Ramos (cell line): Measurements from ENCODE around the gene KLF7.

Source experiments
- in situ Hi-C: fragments of 300-500 bp; cut with MboI; formaldehyde crosslinking; loops from one replicate; pipeline ENCODE4 v1.14.3; 2022; ENCODE audit warnings: low sequenced_read_pairs; ENCODE audit not compliant: unreplicated experiment

KLF7 gene

DNA sequence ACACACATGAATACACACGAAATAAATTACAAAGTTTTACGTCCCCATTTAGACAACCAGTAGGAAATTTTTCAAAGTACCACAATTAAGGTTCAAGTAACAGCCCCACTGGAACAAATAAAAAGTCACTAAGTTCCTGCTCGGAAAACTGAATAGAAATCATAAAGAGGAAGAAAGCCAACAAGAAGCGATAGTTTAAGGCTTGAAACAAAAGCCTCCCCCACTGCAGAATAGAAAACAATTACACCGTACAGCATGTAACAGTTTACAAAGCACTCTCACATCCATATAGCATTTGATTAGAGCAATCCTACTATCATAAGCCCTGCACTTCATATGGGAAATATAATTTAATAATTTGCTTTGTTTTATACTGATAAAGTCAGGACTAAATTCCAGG lies 15.5 kb downstream of the KLF7 start:
- in situ Hi-C loops = no loop called here

GRCh38 chr2:207149249-207150213 lies 16.2 kb downstream of the KLF7 start:
- in situ Hi-C loops = no loop called here

DNA sequence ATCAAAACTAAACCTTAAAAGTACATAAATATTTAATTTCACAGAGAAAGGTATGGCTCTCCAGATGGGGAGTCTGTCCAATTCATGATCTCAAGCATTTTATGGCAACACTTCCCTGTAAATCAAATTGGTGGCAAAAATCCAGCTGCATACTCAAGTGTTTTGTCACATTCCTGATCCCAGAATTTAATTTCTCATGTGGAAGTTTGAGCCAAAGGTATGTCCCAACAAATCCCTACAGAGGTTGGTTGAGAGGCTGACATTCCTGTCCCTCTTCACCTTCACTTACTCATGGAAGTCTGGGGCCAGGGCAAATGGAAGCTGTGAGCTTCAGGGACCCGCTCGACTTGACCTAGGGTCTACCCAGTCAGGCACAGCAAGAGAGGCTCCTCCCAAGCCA lies 17.7 kb downstream of the KLF7 start:
- in situ Hi-C loops = no loop called here

GRCh38 chr2:207144173-207144785 lies 21.5 kb downstream of the KLF7 start:
- in situ Hi-C loops = no loop called here

GRCh38 chr2:207143215-207144172 lies 22.3 kb downstream of the KLF7 start:
- in situ Hi-C loops = no loop called here

- in situ Hi-C loops = no loop called here
These were observed 23.3 kb downstream of the KLF7 start for GRCh38 chr2:207142461-207142860.

DNA sequence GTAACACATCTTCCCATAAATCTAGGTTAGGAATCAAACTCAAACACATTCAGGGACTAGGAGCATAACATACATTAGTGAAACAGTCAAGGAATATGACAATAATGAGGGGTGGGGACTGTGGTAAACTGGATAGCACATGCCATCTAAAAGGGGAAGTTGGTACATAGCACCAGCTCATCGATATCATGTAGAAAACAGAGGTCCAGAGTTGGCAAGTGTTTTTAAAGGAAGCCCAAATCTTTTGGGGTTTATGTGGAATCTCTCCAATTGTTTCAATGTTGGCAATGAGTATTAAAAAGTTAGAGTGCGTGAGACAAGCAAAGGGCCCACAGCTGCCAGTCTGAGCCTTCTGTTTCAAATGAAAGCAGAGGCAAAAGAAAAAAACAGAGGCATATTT lies 24.4 kb downstream of the KLF7 start:
- in situ Hi-C loops = no loop called here

DNA sequence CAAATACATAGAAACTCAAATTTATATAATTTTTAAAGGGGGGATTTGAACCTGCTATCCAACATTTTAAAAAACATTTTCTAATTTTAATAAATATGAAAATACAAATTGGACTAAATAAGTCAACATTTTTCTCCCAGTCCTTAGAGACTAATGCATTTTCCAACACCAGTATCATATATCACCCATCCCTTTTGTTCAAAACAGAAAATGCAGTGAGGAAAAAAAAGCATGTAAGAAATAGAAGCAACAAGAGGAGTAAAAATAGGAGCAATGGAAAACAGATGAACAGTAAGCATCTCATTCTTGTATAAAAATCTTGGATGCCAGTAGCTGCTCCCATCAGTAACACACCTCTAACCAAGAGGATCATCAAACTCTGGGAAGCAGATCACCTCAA lies 25.5 kb downstream of the KLF7 start:
- in situ Hi-C loops = no loop called here

GRCh38 chr2:207139552-207139951 lies 26.2 kb downstream of the KLF7 start:
- in situ Hi-C loops = no loop called here

GRCh38 chr2:207138627-207139297 lies 27.0 kb downstream of the KLF7 start:
- in situ Hi-C loops = no loop called here

- in situ Hi-C loops = no loop called here
These were observed 28.0 kb downstream of the KLF7 start for GRCh38 chr2:207137596-207138337.

DNA sequence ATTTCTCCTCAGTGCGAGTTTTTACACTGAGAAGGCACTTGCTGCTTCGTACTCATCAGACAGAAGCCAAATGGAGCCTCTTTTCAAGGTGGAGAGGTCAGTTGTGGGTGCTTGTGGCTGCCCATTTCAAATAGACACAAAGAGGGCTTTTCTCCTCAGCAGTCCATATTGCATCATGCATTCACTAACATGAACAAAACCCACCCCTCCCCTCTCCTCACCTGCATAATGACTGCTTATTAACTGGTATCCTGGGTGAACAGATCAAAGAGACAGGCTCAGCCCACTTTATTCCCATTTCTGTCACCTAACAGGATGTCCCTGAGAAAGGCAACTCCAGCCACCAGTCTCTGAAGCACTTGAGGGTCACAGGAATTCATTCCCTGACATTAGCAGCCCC lies 28.9 kb downstream of the KLF7 start:
- in situ Hi-C loops = no loop called here

- in situ Hi-C loops = no loop called here
These were observed 29.8 kb downstream of the KLF7 start for GRCh38 chr2:207135801-207136457.

GRCh38 chr2:207135340-207135739 lies 30.4 kb downstream of the KLF7 start:
- in situ Hi-C loops = no loop called here

DNA sequence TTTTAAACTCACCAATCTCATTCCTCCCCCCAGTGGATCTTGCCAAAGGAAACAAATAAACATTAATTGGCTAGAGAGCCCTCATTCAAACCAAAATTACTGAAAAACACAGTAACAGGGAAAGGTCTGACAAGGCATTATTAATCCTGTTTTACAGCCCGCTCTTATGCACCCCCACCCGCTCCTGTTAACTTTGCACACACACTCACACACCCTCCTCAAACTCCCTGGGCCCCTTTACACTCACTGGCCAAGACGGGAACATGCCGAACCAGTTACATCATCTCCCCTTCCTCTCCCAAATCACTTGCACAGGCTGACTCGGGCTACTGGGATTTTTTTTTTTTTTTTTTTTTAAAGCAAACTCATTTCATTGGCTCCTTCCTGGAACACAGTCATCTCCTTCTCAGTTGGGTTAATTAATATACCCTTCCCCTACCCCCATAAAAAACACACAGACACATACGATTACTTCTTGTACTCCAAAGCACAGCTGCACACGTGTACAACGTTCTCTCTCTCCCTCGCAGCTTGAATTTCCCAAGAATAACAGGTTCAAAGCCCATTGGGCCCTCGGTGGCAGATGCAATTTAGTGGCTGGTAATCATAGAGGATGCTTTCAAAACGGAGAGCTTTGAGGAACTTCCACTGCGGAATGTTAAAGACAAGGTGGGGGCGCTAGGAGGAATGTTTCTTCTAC lies 31.8 kb downstream of the KLF7 start:
- in situ Hi-C loops = no loop called here

DNA sequence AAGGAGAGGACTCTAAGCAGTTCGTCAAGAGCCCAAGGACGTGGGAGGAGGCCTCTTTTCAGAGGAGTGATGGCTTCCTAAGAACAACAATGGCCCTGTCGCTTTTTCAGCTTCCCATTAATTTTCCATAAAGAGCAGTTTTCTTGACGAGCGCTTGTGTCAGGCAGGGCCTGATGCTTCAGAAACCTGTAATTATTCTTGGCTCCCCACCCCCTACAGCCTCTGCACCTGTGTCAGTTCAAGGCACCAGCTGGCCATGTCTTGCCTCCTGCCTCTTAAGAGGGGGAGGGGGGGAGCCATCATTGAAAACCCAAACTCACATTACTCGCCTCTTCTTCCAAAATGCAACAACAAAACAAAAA lies 32.3 kb downstream of the KLF7 start:
- in situ Hi-C loops = no loop called here

GRCh38 chr2:207132019-207132418 lies 33.7 kb downstream of the KLF7 start:
- in situ Hi-C loops = no loop called here

DNA sequence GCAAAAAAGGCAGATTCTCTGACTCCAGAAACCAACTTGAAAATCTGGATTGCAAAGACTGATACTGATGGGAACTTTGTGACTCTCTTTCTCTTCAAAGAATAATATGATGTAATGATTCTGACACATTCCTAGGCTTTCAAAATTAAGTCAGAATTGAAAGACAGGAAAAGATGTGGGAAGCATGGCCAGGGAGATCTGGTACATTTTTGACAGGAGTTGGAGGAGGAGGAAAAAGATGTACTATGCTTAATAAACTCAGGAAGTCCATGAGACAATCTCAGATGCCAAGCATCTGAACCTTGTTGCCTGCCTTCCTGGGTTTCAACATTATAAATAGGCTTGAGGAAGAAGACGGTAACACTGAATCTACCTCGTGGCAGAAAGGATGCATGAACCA lies 34.2 kb downstream of the KLF7 start:
- in situ Hi-C loops = no loop called here
